Stimulated activated CD8-positive, alpha-beta memory T cell treated with anti-CD3 and anti-CD28 coated beads, Interleukin-12 subunit alpha, Interleukin-12 subunit beta, amount 100 ng/mL, for 24 hours (primary cell): ENCODE results near the gene OMG.
"Not testable (repeated sequence)": the region's sequence is repeated elsewhere in the genome, so short reads cannot be mapped to it uniquely, and the experiment has no call there.

Source experiments
- DNase-seq: peaks from one replicate; pipeline ENCODE4 v3.0.0-alpha.2; 2020; ENCODE audit errors: extremely low read depth

Gene OMG

GRCh38 chr17:31308372-31309334 lies 11.6 kb upstream of the OMG start:
- no peak for DNase-seq

DNA sequence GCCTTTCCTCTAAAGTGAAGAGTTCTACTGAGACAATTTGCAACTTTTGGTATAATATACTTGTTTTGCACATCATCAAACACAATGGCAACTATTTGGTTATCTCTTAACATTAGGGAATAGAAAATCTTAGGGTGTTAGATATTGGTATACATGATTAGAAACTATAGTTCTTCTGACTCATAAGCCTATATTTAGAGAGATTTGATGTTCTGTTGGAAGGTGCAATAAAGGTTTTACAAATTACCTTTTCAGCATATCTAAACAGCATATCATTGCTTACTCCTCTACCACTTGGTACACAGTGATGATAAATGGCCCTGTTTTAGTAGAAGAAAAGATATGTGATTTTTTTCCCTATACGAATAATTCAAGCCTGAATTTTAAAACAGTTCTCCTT lies 10.6 kb upstream of the OMG start:
- DNase-seq: no peak

GRCh38 chr17:31299624-31300023 lies 2.6 kb upstream of the OMG start:
- no peak for DNase-seq

DNA sequence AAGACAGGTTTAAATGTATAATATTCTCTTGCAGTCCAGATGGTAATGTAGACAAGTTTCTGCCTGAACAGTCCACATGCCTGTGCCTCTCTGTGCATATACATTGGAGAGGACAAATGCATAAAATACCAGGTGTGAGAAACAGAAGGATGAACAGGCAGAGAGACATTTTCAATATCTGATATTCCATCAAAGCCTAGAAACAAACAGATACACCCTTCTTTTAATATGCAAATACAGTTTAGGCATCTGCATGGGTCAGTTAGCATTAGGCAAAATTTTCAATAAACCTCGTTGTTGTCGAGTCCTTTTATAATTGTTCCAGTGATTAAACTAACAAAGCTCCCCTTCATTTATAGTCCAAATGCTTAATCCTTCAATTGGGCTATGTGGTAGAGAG lies 897 bp downstream of the OMG start:
- DNase-seq: no peak

DNA sequence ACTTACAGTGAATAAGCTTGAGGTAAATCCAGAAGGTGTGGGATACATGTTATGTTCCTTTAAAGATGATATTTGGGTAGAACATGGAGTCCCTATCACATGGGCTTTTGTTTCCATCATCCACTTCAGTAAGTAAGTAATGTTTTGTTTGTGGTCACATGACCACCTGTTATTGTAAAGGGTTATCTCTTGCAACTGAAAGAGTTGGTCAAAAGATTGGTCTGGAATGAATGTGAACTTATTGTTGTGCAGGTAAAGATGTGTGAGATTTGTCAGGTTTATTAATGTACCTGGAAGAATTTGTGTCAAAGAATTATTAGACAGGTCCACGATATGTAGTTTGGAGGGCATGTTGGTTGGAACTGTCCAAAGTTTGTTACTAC lies 1.6 kb downstream of the OMG start:
- no peak for DNase-seq

GRCh38 chr17:31294820-31295488 lies 2.1 kb downstream of the OMG start:
- no peak for DNase-seq

GRCh38 chr17:31294231-31294630 lies 2.8 kb downstream of the OMG start:
- DNase-seq: no peak

GRCh38 chr17:31293581-31293980 lies 3.5 kb downstream of the OMG start:
- DNase-seq: no peak

GRCh38 chr17:31291820-31292219 lies 5.2 kb downstream of the OMG start:
- no peak for DNase-seq

- no peak for DNase-seq
These were observed 7.2 kb downstream of the OMG start for GRCh38 chr17:31289790-31290189.

- DNase-seq: not testable (repeated sequence)
These were observed 9.1 kb downstream of the OMG start for GRCh38 chr17:31287932-31288331.

DNA sequence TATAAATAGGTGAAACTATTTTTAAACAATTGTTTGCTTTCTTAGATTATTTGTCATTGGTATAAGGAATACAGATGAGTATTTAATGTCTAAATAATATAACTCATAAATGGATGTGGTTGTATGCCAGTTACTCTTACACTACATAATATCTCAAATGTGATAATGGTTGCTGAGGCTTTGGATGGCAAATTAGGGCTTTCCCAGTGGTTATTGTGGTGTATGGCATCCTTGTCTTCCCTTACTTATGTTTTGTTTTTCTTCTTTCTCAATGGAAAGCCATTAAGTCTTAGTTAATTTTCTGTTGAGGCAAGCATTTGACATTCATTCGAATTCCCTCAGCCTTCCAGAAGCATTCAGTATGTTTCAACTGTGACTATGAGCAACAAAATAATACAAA lies 10.5 kb downstream of the OMG start:
- DNase-seq: no peak

- DNase-seq: no peak
These were observed 13.2 kb downstream of the OMG start for GRCh38 chr17:31283841-31284240.

DNA sequence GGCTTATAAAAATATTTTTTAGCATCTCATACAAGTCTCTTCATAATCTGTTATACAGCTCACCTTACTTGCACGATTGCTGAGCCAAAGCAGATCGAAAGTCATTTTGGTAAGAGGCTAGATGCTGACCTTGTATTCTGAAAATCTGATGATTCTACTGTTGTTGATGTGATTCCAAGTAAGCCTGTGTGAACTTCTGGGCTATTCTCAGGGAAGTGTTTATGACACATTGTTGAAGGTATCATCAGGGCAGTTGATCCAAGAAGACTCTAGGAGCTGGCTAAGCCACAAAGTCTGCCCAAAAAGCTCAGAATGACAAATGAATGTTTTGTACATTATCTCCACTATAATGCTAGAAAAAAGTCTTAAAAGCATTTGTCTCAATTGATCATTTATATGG lies 16.0 kb downstream of the OMG start:
- no peak for DNase-seq

GRCh38 chr17:31279401-31279800 lies 17.6 kb downstream of the OMG start:
- DNase-seq: no peak

DNA sequence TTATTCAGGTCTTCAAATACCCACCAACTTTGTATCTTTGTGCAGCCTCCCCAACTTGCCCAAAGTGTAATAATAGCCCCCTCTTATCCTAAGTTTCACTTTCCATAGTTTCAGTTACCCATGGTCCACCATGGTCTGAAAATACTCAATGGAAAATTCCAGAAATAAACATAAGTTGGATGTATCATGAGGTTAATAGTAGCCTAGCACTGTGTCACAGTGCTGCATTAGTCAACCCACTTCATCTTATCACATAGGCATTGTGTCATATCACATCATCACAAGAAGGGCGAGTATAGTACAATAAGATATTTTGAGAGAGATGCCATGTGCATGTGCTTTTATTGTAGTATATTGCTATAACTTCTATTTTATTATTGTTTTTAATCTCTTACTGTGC lies 21.9 kb downstream of the OMG start:
- DNase-seq: no peak

GRCh38 chr17:31274252-31274651 lies 22.8 kb downstream of the OMG start:
- no peak for DNase-seq

DNA sequence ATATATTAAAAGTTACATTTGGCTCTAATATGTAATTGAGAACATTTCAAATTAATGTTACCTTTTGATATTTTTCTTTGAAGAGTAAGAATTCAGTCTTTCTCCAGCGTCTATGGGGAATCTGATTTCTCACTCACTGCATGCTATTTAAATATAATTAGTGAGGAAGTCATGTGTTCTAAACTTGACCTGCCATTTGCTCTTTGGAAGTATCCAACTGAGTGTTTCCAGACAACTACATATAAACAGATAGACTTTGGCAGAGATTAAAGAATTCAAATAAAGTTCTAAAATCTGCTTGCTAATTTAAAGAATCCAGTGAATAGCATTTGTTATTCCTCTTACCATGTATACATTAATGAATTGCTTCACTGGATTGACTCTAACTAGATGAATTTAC lies 23.5 kb downstream of the OMG start:
- DNase-seq: no peak

DNA sequence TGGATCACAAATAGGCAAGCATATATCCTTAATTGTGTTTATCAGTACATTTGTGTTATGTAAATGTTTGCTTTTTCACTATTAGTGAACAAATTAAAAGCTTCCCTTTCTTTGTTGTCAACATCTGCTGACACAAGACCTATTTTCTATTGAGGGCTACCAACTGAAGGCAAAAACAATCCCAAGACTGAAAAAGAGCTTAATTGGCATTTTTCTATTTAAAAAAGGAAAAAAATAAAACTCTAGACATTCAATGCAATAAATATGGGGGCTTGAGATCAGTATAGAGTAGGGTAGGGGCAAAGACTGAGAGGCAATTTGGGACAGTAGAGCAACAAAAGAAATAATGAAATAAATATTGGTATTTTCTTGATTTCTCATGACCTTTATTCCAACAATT lies 24.2 kb downstream of the OMG start:
- no peak for DNase-seq

DNA sequence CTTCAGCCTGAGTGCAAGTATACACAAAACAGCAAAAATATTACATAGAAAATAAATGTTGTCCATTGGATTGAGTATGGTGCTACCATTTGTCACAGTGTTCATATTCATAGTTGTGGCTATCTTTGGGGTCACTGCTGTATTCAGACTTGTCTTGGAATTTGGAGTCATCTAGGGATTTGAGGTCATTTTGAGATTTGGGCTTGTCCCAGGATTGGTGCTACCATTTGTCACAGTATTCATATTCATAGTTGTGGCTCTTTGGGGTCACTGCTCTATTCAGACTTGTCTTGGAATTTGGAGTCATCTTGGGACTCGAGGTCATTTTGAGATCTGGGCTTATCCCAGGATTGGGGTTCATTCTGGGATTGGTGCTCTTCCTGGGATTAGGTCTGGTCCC lies 24.8 kb downstream of the OMG start:
- DNase-seq: no peak

DNA sequence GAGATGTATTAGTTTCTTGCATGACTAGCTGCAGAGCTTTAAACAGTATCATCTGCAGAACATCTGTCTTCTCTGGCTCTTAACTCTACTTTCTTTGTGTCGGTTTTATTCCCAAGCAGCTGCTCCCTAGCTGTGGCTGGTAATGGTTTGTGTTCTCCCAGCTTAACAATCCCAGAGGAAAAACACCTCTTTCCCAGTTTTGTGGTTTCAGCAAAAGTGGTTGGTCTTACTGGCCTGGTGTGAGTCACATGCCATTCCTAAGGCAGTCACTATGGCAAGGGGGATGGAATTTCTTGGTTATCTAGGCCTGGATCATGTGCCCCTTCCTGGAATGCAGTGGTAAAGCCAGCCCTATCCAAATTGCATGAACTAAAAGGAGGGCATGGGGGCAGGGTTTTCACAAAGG lies 27.5 kb downstream of the OMG start:
- DNase-seq: no peak

GRCh38 chr17:31269036-31269577 lies 27.9 kb downstream of the OMG start:
- no peak for DNase-seq

- DNase-seq: no peak
These were observed 31.0 kb downstream of the OMG start for GRCh38 chr17:31266042-31266441.
